Lung microvascular endothelial cell (primary cell): ENCODE results near the gene CREB5. TPM values are rescaled to one million over a fixed set of nuclear protein-coding genes. Genes with fewer than 3 reads are reported as not detected.

ENCODE experiments used
- total RNA-seq: library from RNA; depleted of rRNA; stranded (reverse); fragments of >200 nt; gene quantifications from 2 replicates; pipeline ENCODE4 v1.2.1, GENCODE V29; 2014

CREB5 gene
- total RNA-seq, 1 donor from 2014 or later, result 3.2 TPM

Other genes starting within 250 kb of the CREB5 start
- gene JAZF1, start 231.7 kb upstream of the CREB5 start, total RNA-seq, result 1.4 and 2.4 TPM in 2 replicates